CD4-positive, alpha-beta T cell treated with Interleukin-21 for 1 hour (primary cell): ENCODE measurements around the gene KIF12.
A peak's percentile ranks its signal among the peaks of the same experiment; 100 is the strongest.

Experiments
- DNase-seq: peaks from one replicate; pipeline ENCODE4 v3.0.0-alpha.2; 2020

KIF12 gene

DNA sequence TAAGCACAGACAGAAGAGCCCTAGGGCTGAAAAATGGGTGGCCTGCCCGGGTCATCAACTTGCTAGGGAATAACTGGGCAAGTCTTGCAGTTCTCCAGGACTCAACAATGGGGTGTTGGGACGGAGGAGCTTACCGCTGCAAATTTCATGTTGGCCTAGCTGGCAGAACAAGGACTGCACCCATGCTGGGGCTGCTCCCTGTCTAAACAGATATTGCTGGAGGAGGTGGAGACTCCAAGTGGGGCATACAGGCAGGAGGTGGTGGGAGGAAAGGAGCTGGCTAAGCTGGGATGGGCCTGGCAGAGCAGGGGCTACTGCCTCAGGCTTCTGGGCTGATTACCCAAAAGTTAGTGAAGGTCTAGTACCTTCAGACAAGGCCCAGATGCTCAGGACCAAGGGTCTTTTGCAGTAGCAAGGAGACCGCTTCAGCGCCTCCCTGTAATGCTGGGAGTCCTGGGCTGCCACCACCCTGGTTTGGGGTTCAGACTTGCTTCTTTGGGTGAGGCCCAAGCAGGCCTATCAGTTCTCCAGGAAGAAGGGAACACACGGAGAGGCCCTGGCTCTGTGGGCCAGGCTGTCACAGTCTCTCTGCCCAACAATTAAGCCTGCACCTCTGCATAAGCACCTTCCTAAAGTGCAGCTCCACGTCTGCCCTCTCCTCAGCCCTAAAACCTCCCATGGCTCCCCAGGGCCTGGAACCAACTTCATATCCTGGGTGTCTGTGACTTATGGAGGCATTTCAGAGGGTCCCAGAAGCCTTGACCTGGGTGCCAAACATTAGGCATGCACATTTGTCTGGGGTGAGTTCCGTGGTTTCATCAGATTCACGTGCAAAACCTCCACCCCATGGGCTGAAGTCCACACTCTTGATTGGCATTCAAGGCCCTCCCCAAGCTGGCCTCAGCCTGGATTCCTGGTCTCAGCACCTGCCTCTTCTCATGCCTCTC is 24.2 kb upstream of the KIF12 start:
- no peak for DNase-seq

DNA sequence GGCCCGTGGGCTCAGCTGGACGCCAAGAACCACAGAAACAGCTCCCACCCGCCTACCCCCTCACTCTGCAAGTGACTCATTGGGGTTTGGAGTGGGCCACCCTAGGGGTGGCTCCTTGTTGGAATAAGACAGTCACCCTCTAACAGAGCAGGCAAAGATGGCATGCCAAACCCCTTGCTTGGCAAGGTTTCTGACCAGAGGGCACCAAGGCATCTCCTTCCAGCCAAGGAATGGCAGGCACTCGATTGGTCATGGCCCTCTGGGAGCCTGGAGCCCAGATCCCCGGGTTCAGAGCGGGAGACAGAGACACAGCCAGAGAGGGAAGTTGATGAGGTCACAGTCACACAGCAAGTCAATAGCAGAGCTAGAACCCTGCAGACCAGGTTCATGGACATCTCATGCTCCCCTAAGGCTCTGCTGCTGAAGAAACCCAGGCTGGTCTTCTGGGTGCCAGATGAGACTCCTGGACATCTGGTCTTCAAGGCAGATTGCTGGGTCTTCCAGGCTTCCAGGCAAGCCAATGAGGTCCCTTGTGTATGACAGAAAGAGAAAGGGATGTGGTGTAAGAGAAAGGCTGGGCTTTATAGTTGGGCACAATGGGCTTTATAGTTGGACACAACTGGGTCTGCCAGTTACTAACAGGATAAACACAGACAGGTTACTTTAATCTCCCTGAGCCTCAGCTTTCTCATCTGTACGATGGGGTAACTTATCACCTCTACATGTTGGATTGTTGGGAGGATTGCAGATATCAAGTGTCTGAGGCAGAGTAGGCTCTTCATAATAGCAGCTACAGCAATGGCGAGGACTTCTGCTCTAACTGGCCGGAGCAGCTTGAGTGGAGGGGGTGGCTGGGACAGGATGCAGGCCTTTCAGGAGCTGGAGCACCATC is 23.3 kb upstream of the KIF12 start:
- no peak for DNase-seq

DNA sequence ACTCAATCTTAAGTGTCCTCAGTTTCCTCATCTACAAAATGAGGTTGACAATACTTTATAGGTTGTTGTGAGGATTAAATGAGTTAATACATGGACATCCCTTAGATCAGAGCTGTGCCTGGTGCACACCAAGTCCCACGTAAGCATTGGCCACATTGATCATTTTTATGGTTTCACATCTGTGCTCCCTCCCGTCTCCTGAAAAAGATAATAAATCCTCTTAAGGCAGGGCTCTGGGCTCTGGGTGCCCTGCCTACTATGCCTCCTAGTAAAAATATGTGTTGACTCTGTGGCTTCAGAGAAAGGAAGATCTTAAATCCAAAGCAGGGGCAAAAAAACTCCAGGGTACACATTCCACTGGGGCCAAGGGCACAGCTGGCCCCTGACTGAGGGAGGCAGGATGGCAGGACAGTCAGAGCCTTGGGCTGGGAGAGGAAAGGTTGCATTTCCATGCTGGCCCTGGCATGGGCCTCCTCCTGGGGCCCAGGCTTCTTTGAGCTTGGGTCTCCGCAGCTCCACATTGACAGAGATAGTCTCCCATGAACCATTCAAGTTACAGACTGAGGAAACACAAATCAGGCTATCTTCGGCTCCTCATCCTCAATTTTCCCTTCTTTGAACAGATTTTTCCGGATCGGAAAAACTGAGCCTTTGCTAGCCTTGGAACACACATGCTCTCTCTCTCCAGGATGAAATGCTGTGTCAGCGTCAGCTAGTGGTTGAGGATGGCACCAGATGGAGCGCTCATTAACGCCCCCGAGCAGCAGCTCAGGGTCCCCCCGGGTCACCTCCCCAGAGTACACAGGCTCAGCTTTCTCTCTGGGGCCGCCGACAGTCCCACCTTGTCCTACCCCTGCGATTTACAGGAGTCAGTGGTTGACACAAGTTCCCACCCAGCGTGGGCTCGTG is 22.4 kb upstream of the KIF12 start:
- DNase-seq = no peak

DNA sequence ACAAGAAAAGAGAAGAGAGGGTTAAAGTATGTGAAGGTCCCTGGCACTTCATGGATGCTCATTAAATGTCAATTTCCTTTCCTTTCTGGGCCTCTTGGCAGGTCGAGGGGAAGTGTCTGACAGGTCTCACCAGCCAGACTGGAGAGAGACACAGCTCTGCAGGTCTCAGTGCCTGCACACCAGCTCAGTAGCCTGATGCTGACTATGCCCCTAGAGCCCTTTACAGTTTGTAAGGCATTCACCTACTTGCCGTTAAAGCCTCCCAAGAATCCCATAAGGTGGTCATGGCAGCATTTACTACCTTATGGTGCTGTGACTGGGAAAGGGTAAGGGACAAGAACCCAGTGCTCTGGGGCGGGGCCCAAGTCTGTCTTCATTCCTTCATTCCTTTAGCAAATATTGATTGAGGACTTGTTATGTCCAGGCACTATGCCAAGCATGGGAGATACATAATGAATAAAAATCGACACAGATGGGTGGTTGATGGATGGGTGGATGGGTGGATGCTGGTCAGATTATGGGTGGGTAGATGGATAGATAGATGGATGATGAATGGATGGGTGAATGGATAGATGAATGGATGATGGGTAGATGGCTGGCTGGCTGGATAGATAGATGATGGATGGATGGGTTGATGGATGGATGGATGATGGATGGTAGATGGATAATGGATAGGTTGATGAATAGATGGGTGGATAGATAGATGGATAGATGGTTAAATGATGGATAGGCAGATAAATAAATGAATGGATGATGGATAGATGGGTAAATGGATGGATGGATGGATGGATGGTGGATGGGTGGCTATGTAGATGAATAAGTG is 21.3 kb upstream of the KIF12 start:
- DNase-seq = no peak

DNA sequence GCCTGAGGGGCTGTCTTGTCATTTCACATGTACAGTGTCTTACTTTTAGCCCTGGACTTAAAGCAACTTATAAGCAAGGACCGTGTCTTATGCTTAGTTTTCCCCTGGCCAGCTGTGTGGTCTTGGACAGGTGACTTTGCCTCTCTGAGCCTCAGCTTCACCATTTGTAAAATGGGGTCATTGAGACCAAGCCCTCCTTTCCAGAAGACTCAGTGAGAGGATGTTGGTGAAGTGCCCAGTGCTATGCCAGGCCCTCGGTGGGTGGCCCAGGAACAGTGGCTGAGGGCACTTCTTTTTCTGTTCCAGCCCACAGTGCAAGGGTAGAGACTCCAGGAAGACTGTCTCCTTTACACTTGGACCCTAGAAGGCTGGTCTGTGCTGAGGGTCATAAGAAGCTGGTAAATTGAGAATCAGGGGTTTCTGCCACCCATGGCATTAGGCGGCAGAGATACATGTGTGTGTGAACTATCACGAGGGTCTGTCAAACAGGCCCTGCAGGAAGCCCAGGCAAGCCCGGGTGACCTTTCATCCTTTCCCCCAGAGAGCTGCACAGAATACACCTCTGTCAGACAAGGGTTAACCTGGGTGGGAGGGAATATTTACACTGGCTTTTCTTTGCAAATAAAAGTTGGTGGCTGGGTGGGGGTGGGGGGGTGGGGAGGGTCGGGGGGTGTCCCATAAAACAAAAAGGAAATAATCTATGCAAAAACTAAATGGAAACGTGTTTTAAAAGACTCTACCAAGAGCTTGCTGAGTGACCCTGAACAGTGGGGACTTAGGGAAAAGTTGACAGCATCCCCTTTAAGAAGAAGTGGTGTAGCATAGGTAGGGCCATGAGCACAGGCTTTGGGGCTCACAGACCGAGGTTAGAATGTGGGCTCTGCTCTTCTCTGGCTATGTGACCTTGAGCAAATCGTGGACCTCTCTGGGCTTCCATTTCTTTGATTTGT is 20.4 kb upstream of the KIF12 start:
- no peak for DNase-seq

DNA sequence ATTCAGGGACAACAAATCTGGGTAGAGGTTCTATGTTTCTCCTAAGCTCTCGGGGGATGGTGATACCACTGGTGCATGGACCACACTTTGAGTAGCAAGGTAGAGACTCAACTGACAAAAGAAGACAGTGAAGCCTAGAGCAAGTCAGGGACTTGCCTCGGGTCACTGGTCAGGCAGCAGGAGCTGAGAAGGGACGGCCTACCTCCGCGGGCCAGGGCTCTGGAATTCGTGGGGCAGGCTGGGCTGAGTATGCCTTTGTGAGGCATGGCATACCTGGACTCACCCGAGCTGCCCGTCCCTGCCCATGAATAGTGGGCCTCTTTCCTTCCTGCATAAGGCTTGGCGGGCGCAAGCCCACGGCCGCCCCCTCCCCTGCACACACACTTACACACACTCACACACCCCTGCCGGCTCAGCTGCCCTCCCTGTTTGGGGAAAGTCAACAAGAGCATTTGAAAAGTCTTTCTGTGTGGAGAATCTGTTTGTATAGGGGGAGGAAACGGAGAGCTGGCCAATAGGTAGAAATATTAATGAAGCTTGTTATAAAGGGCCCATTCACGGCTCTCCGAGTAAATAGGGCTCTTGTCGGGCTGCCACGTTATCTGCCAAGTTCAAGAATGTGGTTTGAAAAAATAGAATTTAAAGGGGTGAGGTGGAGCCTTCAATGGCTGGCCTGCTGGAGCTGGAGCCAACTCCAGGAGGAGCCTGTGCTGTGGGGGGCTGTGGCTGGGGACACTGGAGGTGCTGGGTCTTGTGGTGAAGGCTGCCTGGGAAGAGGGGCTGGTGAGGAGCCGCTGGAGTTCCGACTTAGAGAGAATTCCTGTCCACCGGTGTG is 19.1 kb upstream of the KIF12 start:
- no peak for DNase-seq

DNA sequence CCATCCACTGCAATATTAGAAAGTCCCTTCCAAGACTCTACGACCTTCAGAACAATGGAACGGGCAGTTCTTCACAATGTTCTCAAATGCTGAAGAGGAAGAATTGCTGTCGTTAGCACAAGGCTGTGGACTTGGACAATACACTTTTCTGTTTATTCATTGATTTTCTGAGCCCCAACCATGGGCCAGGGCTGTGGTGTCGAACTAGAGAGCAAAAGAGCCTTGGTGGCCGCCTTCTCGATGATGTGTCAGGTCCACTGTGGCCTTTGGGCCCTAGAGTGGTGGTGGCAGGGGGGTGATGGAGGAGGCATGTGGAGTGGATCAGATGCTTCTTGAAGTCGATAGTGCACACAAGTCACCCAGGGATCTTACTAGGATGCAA is 18.5 kb upstream of the KIF12 start:
- no peak for DNase-seq

DNA sequence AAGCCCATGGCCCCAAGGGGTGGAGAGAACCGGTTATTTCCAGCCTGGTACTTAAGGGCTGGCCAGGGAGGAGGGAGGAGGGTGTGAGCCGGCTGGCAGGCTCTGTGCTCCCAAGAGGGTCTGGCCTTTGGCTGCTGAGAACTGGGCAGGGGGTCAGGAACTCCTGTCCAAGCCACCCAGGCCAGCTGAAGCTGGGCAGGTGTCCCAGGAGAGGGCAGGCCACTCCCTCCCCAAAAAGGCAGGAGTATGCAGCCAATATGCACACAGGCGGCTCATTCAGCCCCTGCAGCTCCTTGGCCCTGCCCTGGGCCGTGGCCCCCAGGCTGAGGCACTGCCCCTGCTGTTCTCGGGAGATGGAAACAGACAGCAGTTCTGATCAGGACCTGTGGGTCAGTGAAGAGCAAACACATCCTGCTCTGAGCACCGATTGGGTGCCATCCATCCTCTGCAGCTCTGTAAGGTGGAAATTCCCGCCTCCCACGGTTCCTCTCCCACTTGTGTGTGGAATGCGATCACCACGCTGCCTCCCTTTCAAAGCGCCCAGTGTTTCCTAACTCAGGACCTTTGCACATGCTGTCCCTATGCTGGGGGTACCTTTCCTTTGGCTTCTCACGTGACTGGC is 17.1 kb upstream of the KIF12 start:
- no peak for DNase-seq

DNA sequence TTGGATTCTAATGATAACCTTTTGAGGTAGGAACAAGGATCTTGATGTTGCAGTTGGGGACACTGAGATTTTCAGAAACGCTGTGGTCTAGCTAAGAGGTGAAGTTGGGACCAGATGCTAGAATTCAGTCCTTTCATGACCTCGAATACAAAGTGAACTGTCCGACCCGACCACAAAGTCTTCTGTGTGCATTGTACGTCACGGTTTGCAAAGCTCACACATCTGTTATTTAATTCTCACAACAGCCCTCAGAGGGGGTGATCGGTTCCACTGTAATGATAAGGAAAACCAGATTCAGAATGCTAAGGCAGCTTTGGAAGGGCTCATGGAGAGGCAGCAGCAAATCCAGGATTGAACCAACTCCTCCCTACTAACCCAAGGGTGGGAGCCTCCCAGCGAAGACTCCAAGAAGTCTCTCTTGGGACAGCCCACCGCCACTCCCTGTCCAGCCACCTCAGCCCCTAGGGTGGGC is 16.6 kb upstream of the KIF12 start:
- DNase-seq = no peak

DNA sequence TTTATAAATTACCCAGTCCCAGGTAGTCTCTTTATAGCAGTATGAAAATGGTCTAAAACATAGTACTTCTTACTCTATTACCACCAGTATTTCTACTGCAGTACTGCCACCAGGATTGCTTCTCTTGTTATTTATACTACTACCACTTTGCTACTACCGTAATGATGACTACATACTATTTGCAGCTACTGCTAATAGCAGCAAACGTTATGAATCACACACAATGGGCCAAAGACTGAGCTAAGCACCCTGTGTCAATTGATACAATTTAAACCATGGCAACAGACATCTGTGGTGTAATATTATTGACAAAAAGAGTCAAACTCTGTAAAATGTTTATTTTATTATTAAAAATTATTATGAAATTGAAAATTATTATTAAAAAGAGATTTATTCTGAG is 15.3 kb upstream of the KIF12 start:
- DNase-seq = no peak

DNA sequence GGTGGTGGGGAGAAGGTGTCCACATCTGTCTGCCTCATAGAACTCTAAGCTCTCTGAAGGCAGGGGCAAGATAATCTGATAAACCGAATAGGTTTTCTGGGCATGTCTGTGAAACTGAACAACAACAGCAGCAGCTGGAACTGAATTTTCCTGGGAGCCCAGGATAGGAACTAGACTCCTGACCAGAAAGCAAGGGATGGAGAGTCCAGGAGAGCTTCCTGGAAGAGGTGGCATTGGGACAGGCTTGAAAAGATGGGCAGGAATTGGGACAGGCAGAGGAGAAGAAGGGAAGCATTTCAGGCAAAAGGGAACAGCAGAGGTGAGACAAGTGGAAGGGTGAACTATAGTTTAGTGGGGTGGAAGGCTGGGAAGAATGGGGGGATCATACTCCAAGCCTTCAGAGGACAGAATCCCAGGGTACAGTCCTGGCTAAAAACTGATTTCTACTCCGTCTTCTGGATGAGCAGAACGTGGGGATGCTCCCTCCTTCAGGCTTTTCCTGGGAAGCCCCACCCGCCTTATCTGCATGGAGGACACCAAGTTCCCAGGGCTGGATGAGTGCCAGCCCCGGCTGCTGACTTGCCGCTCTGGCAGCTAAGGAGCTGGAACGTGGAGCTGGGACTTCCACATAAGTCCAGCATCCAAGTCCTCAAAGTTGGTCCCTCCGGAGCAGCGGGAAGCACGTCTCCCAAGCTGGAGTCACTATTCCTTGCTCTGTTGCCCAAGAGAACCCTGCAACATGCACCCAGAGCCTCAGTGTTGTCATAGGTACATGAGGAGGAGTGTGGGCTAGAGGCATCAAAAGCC is 13.9 kb upstream of the KIF12 start:
- no peak for DNase-seq

DNA sequence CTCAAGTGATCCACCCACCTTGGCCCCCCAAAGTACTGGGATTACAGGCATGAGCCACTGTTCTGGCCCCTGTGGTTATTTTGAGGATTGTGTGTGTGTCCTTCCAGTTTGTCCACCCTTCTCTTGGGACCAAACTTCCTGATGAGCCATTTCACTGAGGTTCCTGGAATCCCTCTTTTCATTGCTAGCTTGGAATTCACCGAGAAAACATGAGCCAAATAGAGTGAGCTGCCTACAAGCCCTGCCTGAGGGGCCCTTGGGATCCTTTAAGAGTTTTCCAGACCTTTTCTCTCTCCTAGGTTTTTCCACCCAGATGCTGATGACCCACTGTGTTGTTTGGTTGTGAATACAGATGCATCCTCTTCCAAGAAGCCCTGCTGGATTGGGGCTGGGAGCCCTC is 13.2 kb upstream of the KIF12 start:
- DNase-seq = no peak

DNA sequence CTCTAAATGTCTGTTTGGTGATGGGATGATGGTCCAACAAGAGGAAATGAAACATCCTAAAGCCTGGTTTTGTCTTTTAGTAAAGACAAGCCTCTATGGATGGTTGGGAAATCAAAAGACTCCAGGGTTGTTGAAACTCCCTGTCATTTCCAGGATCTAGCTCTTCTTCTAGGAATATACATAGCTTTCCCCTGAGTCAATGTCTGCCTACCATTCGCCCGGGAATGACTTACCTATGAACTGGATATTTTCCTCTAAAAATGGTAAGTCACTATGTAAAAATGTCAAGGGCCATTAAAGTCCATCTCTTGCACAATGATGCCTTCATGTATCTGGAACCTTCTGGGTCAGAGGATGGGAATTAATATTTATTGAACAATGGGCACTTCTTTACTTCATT is 11.1 kb upstream of the KIF12 start:
- DNase-seq = no peak

DNA sequence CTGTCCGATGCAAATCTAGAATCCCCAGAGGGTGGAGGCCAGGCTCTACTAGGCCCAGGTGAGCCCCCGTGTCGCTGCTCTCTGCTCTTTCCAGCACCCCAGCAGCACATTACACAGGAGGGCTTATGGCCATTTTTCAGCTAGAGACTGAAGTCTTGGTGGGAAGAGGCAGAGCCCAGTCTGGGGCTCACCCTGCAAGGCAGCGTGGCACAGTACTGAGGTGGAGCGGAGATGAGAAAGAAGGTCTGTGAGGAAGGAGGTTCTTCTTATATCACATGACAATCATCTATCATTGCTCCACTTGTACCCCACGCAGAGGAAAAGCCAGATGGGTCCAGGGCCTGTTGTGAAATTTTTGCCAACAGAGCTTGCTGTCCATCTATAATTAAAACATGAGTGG is 10.0 kb upstream of the KIF12 start:
- no peak for DNase-seq

DNA sequence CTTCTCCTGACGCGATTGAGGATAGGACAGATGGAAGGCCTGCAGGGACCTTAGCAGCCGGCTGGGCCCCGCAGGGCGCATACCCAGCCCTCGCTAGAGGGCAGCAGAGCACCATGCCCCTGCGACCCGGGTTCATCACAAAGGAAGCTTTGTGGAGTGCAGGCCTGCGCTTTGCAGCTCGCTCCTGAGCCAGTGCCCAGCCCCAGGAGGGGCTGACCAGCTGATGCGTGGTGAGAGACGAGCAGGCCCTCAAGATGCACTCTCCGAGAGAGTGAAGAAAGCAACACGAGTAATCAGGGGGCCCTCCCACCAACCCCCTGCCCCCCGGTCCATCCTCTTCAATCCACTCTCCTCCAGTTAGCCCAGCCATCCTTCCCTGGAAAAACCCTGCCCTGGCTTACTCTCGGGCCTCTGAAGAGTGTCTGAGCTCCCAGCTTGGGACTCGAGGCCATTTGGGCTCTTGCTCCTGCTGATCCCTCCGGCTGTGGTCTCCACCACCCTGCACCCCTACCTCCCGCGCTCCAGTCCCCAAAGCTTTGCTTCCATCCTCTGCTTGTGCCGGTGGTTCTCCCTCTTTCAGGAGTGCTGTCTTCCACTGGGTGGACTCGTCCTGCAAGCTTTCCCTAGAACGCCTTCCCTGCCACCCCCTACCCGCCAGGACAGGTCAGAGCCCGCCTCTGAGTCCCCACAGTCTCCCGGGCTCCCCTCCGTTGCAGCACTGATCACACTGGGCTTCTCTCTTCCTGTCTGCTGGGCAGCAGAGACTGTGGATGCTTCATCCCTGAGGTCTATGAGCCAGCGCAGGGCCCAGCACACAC is 9.1 kb upstream of the KIF12 start:
- DNase-seq = peak; percentile 38

DNA sequence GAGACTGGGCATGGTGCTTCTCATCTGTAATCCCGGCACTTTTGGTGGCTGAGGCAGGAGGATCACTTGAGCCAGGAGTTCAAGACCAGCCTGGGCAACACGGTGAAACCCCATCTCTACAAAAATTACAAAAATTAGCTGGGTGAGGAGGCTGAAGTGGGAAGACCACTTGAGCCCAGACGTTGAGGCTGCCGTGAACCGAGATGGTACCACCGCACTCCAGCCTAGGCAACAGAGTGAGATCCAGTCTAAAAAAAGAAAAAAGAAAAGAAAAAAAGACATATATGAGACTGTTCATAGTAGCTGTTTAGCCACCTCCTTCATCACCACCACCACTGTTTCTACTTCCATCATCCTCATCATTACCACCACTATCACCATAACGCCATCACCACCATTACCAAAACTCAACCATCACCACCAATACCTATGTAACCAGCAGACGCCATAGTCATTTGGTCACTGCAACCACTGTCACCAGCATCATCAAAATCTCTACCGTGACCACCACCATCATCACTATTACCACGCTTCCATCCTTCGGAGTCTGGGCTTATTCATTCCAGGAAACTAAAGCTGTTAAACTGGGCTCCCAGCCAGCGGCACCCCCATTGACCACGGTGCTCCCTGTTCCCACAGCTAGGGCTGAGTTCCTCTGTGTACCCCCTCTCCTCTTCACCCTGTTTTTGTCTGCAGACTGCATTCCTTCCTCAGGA is 8.4 kb upstream of the KIF12 start:
- no peak for DNase-seq

DNA sequence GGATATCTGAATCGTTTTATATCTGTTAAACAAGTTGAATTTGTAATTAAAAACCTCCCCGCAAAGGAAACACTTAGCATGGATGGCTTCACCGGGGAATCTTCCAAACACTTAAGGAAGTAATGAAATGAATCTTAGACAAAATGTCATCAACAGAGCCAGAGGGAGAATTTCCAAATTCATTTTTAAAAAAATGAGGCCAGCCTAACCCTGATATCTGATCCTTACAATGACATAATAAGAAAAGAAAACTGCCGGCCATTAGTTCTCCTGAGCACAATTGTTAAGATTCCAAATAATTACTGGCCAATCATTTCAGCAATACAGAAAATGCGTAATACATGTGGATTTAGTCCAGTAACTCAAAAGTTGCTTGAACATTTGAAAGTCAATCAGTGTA is 6.1 kb upstream of the KIF12 start:
- no peak for DNase-seq
